C1 segment of cervical spinal cord (tissue), 14 donors: ENCODE measurements around the gene NFAM1.

ENCODE experiments used
- DNase-seq, 14 donors: peaks; one replicate each; lab custom pipeline; 2025; lab: John Stamatoyannopoulos, UW

Gene NFAM1

GRCh38 chr22:42361523-42361922 lies 70.7 kb downstream of the NFAM1 start:
- DNase-seq = no peak

- no peak for DNase-seq
Observed at GRCh38 chr22:42360348-42360747, 71.9 kb downstream of the NFAM1 start.

- no peak for DNase-seq
Observed at GRCh38 chr22:42358643-42359558, 73.3 kb downstream of the NFAM1 start.

- DNase-seq = no peak
Observed at GRCh38 chr22:42357634-42358296, 74.4 kb downstream of the NFAM1 start.

- DNase-seq = no peak
Observed at GRCh38 chr22:42357221-42357620, 75.0 kb downstream of the NFAM1 start.

GRCh38 chr22:42356533-42356932 lies 75.7 kb downstream of the NFAM1 start:
- no peak for DNase-seq

- peak in 2 of 14 donors; percentile 39 to 66 for DNase-seq
Observed at GRCh38 chr22:42353883-42354727, 78.1 kb downstream of the NFAM1 start.

GRCh38 chr22:42350373-42350772 lies 81.8 kb downstream of the NFAM1 start:
- DNase-seq = no peak

GRCh38 chr22:42347281-42347824 lies 84.8 kb downstream of the NFAM1 start:
- no peak for DNase-seq

- no peak for DNase-seq
Observed at GRCh38 chr22:42346722-42347121, 85.5 kb downstream of the NFAM1 start.

- no peak for DNase-seq
Observed at GRCh38 chr22:42345458-42345857, 86.7 kb downstream of the NFAM1 start.

- DNase-seq = peak; percentile 19 to 94 (median 81)
Observed at GRCh38 chr22:42344361-42344905, 87.8 kb downstream of the NFAM1 start.

GRCh38 chr22:42343531-42344081 lies 88.6 kb downstream of the NFAM1 start:
- DNase-seq = peak in 7 of 14 donors; percentile 9 to 60 (median 25)

- DNase-seq = peak in 5 of 14 donors; percentile 12 to 55 (median 22)
Observed at GRCh38 chr22:42343121-42343454, 89.1 kb downstream of the NFAM1 start.

- no peak for DNase-seq
Observed at GRCh38 chr22:42342426-42343120, 89.6 kb downstream of the NFAM1 start.

- no peak for DNase-seq
Observed at GRCh38 chr22:42341779-42342178, 90.4 kb downstream of the NFAM1 start.

GRCh38 chr22:42340829-42341383 lies 91.3 kb downstream of the NFAM1 start:
- peak in 4 of 14 donors; percentile 13 to 61 (median 25) for DNase-seq

- no peak for DNase-seq
Observed at GRCh38 chr22:42340150-42340549, 92.1 kb downstream of the NFAM1 start.

GRCh38 chr22:42338479-42338878 lies 93.7 kb downstream of the NFAM1 start:
- peak in 3 of 14 donors; percentile 17 to 31 (median 30) for DNase-seq

- DNase-seq = no peak
Observed at GRCh38 chr22:42337356-42337755, 94.8 kb downstream of the NFAM1 start.
